SU-DHL-6 (cell line): ENCODE data around the gene TMA7.

Source experiments
- EZH2phosphoT487 ChIP-seq: fragments of 200-600 bp; sonication (generic), shearing (Covaris generic); conservative IDR thresholded peaks from 2 replicates; pipeline ENCODE4 v1.6.1; 2018; ENCODE audit warnings: mild to moderate bottlenecking, antibody characterized with exemption, low read length, moderate library complexity, mixed read lengths
- TF ChIP-seq, protein P1 (sequence below): fragments of 200-600 bp; sonication (generic); IDR thresholded peaks from one replicate; pipeline ENCODE4 v1.5.1; 2017; ENCODE audit warnings: antibody characterized with exemption, mild to moderate bottlenecking, low read length, moderate library complexity; ENCODE audit not compliant: insufficient read depth, poor library complexity, severe bottlenecking

DNA sequence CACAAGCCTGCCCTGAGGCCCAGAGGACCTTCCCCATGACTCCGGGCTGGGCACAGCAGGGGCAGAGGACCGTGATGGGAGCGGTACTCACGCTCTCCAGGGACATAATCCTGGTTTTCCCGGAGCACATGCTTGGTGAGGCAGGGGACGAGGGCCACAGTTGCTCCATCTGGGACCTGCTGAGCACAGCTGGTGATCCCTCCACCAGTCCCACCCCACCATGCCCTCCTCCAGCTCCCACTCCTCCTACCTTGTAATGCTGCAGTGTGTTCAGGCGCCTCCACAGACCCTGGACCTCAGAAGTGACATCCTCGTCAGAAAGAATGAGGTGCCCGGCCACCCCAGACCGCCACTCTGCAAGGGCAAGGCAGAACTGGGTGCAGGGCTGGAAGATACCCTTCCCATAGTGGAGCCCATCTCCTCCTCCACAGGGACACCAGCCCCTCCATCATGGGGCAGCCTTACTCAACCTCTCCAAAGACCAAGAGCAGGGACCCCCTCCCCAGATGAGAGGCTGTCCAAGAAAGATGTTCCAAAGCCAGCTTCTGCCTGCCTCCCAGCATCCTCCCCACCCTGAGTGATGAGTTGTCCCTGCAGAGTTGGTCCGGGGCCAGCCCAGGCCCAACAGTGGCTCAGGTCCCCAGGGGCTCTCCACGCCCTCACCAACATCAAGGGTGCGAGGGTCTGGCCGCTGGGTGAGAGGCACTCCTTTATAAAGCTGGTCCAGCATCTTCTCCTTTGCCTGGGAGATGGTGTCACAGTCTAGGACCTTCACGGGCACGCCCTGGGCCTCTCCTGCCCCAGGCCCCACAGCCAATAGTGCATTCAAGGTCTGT, 29.6 kb upstream of the TMA7 start:
- TF ChIP-seq, protein P1, sequence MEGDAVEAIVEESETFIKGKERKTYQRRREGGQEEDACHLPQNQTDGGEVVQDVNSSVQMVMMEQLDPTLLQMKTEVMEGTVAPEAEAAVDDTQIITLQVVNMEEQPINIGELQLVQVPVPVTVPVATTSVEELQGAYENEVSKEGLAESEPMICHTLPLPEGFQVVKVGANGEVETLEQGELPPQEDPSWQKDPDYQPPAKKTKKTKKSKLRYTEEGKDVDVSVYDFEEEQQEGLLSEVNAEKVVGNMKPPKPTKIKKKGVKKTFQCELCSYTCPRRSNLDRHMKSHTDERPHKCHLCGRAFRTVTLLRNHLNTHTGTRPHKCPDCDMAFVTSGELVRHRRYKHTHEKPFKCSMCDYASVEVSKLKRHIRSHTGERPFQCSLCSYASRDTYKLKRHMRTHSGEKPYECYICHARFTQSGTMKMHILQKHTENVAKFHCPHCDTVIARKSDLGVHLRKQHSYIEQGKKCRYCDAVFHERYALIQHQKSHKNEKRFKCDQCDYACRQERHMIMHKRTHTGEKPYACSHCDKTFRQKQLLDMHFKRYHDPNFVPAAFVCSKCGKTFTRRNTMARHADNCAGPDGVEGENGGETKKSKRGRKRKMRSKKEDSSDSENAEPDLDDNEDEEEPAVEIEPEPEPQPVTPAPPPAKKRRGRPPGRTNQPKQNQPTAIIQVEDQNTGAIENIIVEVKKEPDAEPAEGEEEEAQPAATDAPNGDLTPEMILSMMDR = no peak
- TF ChIP-seq EZH2phosphoT487 = no peak
